H1 (cell line): Measurements from ENCODE around the gene FZD8.

Experiments used
- ASH2L ChIP-seq: fragments of 200-600, 300-600 bp; sonication (generic); IDR thresholded peaks from one replicate; pipeline ENCODE4 v1.7.1; 2017; ENCODE audit warnings: low read length
- BCL11A ChIP-seq, 2 experiments: IDR thresholded peaks; one replicate each; pipeline ENCODE4 v1.6.1; 2011; ENCODE audit warnings: low read depth in 2 of 2, low read length in 2 of 2, mild to moderate bottlenecking in 2 of 2
- CBX5 ChIP-seq: fragments of 300-800, 300-1000 bp; sonication (generic); IDR thresholded peaks from 2 replicates; pipeline ENCODE4 v1.7.1; 2016; ENCODE audit warnings: antibody characterized with exemption, low read length, low read depth
- CTCF ChIP-seq, 3 experiments: IDR thresholded peaks; 1 replicate in 2 of 3; 2 replicates in 1 of 3; pipeline versions ENCODE4 v1.5.1 to v1.6.1; 2011; ENCODE audit warnings: low read length in 3 of 3, mild to moderate bottlenecking in 3 of 3, inconsistent platforms in 2 of 3, low read depth in 1 of 3, moderate library complexity in 1 of 3; ENCODE audit not compliant: insufficient read depth in 1 of 3; ENCODE audit errors: control extremely low read depth in 1 of 3
- JUN ChIP-seq: IDR thresholded peaks from 2 replicates; pipeline ENCODE4 v1.6.1; 2011; ENCODE audit warnings: low read depth, mild to moderate bottlenecking, improper control_type of control experiment, low read length
- KDM1A ChIP-seq: fragments of 200-600, 300-600 bp; sonication (generic); IDR thresholded peaks from 2 replicates; pipeline ENCODE4 v1.7.1; 2016; ENCODE audit warnings: mild to moderate bottlenecking, low read length, borderline replicate concordance
- POLR2A ChIP-seq, 2 experiments: IDR thresholded peaks; 1 replicate in 1 of 2; 2 replicates in 1 of 2; pipeline ENCODE4 v1.6.1; 2011; ENCODE audit warnings: low read depth in 2 of 2, low read length in 2 of 2, mild to moderate bottlenecking in 2 of 2; ENCODE audit errors: control extremely low read depth in 1 of 2
- RFX5 ChIP-seq: IDR thresholded peaks from 2 replicates; pipeline ENCODE4 v1.6.1; 2011; ENCODE audit warnings: low read depth, low read length, improper control_type of control experiment, borderline replicate concordance
- SIN3A ChIP-seq, 2 experiments: IDR thresholded peaks in 1 of 2; conservative IDR thresholded peaks in 1 of 2; 2 replicates each; pipeline ENCODE4 v1.6.1; 2011 to 2012; ENCODE audit warnings: low read length in 2 of 2, improper control_type of control experiment in 1 of 2, low read depth in 1 of 2, mild to moderate bottlenecking in 1 of 2
- SIRT6 ChIP-seq: IDR thresholded peaks from one replicate; pipeline ENCODE4 v1.7.1; 2012; ENCODE audit warnings: low read length, inconsistent platforms
- SP1 ChIP-seq: IDR thresholded peaks from 2 replicates; pipeline ENCODE4 v1.6.1; 2011; ENCODE audit warnings: low read depth, low read length
- TAF1 ChIP-seq: IDR thresholded peaks from 2 replicates; pipeline ENCODE4 v1.6.1; 2011; ENCODE audit warnings: mild to moderate bottlenecking, low read depth, low read length

GRCh38 chr10:35690534-35690933 is 48.4 kb upstream of the FZD8 start:
- TF ChIP-seq CBX5 (no peak), TAF1 (no peak), CTCF (IDR thresholded peaks at IDR 0.05; ENCODE audit: control extremely low read depth in 1 of 3, insufficient read depth in 1 of 3, low read depth in 1 of 3, low read length in 3 of 3) (no peak), SP1 (no peak), JUN (no peak), SIN3A (conservative IDR thresholded peaks at IDR 0.05 in 1 of 2, IDR thresholded peaks at IDR 0.05 in 1 of 2; ENCODE audit: low read depth in 1 of 2, low read length in 2 of 2) (no peak), BCL11A (IDR thresholded peaks at IDR 0.05; ENCODE audit: low read depth in 2 of 2, low read length in 2 of 2) (no peak), POLR2A (IDR thresholded peaks at IDR 0.05; ENCODE audit: control extremely low read depth in 1 of 2, low read depth in 2 of 2, low read length in 2 of 2) (no peak), RFX5 (no peak), KDM1A (no peak), ASH2L (no peak), SIRT6 (no peak)
